ENCODE data around the gene CEBPA.

The CEBPA gene

GRCh38 chr19:33267706-33268105 lies 34.6 kb downstream of the CEBPA start:
- Mint-ChIP-seq H3K27ac (no peak overlapping the region), H3K27me3 (ENCODE audit: low read depth, poor library complexity) (peaks cover 7% of the 10 kb centered on the region), H3K36me3 (ENCODE audit: low read depth) (no peaks in the 10 kb centered on the region), H3K4me1 (peaks cover 5% of the 10 kb centered on the region), H3K4me3 (no peak overlapping the region), H3K9me3 (no peaks in the 10 kb centered on the region)
- no peak for TF ChIP-seq CTCF (IDR thresholded peaks at IDR 0.05)
- no peak for DNase-seq

GRCh38 chr19:33266974-33267484 lies 35.3 kb downstream of the CEBPA start:
- Mint-ChIP-seq H3K36me3 (ENCODE audit: low read depth) (no peaks in the 10 kb centered on the region), H3K27me3 (ENCODE audit: low read depth, poor library complexity) (peaks cover 6% of the 10 kb centered on the region), H3K9me3 (no peaks in the 10 kb centered on the region), H3K4me3 (no peak overlapping the region), H3K4me1 (peaks cover under 1% of the 10 kb centered on the region), H3K27ac (no peak overlapping the region)
- no peak for TF ChIP-seq CTCF (IDR thresholded peaks at IDR 0.05)
- no peak for DNase-seq

GRCh38 chr19:33264881-33265445 lies 37.4 kb downstream of the CEBPA start:
- no peak overlapping the region for H3K4me3 Mint-ChIP-seq
- TF ChIP-seq CTCF (IDR thresholded peaks at IDR 0.05): no peak
- no peak overlapping the region for H3K27ac Mint-ChIP-seq
- H3K27me3 Mint-ChIP-seq (ENCODE audit: low read depth, poor library complexity): peaks cover 12% of the 10 kb centered on the region
- H3K36me3 Mint-ChIP-seq (ENCODE audit: low read depth): no peaks in the 10 kb centered on the region
- H3K9me3 Mint-ChIP-seq: no peaks in the 10 kb centered on the region
- DNase-seq: no peak
- H3K4me1 Mint-ChIP-seq: peaks cover 5% of the 10 kb centered on the region

- Mint-ChIP-seq H3K4me1 (peaks cover 5% of the 10 kb centered on the region), H3K36me3 (ENCODE audit: low read depth) (no peaks in the 10 kb centered on the region), H3K4me3 (no peak overlapping the region), H3K9me3 (peaks cover 9% of the 10 kb centered on the region), H3K27ac (no peak overlapping the region), H3K27me3 (ENCODE audit: low read depth, poor library complexity) (peaks cover 12% of the 10 kb centered on the region)
- DNase-seq: no peak
- no peak for TF ChIP-seq CTCF (IDR thresholded peaks at IDR 0.05)
Measured at GRCh38 chr19:33263325-33264023, 38.9 kb downstream of the CEBPA start.

- Mint-ChIP-seq H3K27ac (no peak overlapping the region), H3K36me3 (ENCODE audit: low read depth) (no peaks in the 10 kb centered on the region), H3K9me3 (peaks cover 17% of the 10 kb centered on the region), H3K27me3 (ENCODE audit: low read depth, poor library complexity) (peaks cover 12% of the 10 kb centered on the region), H3K4me1 (peaks cover 5% of the 10 kb centered on the region), H3K4me3 (no peak overlapping the region)
- no peak for DNase-seq
- TF ChIP-seq CTCF (IDR thresholded peaks at IDR 0.05): no peak
Measured at GRCh38 chr19:33261511-33262189, 40.7 kb downstream of the CEBPA start.
